HG03432 (cell line): ENCODE data around the gene SRL.
"Not testable (repeated sequence)": the region's sequence is repeated elsewhere in the genome, so short reads cannot be mapped to it uniquely, and the experiment has no call there.

Source experiments
- ATAC-seq: cut with Tn5 transposase; IDR thresholded peaks from one replicate; pipeline ENCODE4 v1.9.1; 2021; ENCODE audit warnings: mild to moderate bottlenecking, moderate library complexity; ENCODE audit not compliant: unreplicated experiment

SRL gene

DNA sequence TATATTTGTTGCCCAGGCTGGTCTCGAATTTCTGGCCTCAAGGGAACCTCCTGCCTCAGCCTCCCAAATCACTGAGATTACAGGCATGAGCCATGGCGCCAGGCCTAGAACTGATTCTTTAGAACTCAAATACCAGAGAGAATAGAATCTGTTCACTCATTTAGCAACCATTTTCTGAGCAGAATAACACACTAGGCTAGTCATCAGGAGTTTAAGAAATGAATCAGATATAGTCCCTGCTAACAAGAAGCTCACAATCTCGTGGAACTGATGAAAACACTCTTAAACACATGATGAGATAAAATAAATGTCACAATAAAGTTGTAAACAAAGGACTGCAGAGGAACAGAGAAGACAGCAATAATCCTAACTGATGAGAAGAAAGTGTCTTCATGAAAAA is 69.8 kb downstream of the SRL start:
- no peak for ATAC-seq

DNA sequence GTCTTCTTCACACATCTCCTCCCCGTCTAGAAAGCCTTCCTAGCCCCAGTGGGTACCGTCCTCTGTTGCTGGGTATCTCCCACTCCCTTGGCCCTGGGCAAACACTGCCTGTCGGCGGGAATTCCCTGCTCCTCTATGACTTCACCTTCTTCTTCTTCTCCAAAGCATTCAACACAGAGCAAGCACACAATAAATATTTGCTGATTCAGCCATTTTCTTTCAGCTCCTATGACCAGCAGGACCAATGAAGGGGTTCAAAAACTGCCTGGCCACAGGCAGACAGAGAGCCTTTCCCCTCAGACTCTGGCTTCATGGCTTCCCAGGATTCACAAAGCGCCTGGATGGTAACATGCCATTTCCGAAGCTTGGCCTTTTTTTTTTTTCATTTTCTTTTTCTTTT is 72.5 kb downstream of the SRL start:
- ATAC-seq: no peak

DNA sequence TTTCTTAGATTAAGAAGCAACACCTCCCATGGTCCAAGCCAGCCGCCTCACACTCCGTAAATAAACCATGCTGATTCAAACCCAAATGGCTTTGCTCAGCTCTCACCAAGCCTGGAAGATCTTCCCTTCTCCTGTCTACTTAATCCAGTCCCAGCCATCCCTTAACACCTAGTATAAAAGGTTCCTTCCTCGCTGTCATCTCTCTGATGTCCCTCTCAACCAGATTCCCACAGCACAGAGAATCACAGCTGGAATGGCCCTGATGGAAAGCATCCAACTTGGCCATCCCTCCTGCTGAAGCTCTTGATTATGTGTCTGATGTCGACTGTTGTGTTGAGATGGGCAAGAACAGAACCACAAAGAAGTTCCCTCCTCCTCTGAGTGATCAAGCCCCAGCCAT is 75.1 kb downstream of the SRL start:
- ATAC-seq: no peak

DNA sequence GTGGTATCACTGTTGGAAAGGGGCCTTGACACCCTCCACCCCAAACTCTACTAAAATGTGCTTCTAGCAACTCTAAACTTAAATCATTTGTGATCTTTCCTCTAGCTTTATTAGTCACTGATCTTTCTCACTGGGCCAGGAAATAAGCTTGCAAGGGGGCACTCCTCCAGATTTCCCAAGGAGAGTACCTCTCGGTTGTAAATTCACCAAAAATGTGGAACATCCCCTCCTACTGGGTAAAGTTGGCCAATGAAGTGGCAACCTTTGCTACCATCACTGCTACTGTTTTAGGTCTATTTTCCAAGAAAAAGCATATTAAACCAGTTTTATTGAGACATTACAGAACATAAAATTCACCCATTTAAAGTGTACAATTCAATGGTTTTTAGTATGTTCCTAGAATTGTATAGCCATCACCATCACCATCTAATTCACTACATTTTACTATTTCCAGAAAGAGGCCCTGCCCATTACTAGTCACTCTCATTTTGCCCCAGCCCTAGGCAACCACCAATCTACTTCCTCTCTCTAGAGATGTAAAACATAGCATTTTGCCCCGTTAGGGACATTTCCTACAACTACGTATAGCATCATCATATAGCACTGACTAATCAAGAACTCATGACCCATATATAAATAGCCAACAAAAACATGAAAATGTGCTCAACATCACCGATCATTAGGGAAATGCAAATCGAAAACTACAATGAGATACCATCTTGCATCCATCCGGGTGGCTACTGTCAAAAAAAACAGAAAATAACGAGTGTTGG is 81.0 kb downstream of the SRL start:
- ATAC-seq: no peak

DNA sequence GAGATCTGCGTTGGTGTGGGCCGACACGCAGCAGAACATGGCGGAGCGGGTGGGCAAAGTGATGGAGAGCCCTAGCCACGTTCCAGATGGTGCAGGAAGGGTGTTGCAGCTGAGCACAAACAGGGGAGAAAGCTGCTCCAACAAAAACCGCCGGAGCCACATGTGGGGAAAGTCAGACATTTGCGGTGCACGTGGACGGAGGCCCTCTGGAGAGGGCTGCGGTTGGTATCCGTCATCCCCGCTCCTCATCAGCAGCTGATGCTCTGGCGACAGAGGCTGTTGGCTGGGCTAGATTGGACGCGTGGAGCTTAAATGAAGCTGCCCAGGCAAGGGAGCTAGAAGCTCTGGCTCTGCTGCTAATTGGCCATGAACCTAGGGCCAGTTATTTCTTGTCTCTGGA is 82.2 kb downstream of the SRL start:
- ATAC-seq: no peak

DNA sequence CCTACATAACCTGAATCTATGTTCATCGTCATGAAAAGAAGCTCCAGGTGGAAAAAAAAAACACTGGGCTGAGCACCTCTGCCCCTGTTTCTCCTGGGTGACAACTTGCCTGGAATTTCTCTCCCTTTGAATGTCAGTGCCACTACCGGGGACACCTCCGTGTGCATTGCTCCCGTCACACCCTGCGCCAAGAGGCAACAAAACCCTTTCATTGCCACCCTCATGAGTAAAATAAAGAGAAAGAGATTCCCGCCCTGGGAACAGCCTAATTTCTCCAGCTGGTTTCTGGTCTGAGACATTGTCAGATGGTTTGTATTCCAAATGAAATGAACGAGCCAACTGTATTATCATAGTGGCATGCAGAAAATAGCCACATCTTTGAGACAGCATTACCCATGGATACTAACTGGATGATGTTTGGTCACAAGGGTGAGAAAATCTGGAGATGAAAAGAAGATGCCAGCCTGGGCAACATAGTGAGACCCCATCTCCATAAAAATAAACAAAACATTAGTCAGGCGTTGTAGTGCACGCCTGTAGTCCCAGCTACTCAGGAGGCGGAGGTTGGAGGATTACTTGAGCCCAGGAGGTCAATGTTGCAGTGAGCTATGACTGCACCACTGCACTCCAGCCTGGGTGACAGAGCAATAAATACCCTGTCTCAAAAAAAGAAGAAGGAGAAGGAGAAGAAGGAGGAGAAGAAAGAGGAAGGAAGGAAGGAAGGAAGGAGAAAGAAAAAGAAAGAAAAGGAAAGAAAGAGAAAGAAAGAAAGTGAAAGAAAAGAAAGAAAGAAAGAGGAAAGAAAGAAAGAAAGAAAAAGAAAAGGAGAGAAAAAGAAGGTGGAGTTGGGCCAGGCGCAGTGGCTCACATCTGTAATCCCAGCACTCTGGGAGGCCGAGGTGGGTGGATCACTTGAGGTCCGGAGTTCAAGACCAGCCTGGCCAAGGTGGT is 83.5 kb downstream of the SRL start:
- no peak for ATAC-seq

DNA sequence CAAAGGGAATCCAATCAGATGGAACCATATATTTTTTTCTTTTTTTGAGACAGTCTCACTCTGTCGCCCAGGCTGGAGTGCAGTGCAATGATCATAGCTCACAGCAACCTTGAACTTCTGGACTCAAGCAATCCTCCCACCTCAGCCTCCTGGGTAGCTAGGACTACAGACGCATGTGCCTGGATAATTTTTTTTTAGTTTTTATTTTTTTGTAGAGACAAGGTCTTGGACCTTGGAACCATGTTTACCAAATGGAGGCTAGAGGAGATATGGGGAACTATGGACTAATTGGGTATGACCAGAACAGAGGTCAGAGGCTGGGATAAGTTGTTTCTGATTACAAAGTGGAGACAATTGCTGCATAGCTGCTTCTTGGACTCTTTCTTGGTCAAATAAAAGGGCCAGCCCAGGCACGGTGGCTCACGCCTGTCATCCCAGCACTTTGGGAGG is 84.5 kb downstream of the SRL start:
- ATAC-seq: no peak

DNA sequence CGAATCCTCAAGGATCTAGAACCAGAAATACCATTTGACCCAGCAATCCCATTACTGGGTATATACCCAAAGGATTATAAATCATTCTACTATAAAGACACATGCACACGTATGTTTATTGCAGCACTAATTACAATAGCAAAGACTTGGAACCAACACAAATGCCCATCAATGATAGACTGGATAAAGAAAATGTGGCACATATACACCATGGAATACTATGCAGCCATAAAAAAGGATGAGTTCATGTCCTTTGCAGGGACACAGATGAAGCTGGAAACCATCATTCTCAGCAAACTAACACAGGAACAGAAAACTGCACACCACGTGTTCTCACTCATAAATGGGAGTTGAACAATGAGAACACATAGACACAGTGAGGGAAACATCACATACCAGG is 85.4 kb downstream of the SRL start:
- ATAC-seq: not testable (repeated sequence)

DNA sequence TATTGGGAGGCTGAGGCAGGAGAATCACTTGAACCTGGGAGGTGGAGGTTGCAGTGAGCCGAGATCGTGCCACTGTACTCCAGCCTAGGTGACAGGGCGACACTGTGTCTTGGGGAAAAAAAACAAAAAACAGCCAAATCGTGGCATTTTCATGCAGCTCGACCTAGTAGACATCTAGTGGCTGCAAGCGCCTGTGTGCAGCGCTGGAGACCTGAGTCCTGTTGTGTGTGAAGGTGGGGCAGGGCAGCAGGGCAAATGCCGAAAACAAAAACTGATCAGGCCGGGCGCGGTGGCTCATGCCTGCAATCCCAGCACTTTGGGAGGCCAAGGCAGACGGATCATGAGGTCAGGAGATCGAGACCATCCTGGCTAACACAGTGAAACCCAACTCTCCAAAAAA is 88.5 kb downstream of the SRL start:
- ATAC-seq: not testable (repeated sequence)

DNA sequence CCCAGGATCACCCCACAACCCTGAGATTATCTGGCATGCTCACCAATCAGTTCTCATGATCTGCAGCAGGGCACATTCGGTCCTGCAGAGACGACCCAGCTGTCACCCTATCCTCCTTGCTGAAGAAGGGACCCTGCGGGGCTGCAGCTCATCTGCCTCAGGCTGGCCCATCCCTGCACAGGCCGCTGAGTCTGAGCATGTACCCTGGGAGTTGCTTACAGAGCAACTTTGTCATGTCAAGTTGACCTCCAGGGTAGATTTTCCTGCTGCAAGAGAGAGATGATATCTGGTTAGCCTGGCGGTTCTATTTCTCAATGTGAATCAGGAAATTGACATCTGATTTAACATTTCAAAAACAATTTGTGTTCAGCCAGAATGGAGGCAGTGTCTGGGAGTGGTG is 89.6 kb downstream of the SRL start:
- no peak for ATAC-seq

DNA sequence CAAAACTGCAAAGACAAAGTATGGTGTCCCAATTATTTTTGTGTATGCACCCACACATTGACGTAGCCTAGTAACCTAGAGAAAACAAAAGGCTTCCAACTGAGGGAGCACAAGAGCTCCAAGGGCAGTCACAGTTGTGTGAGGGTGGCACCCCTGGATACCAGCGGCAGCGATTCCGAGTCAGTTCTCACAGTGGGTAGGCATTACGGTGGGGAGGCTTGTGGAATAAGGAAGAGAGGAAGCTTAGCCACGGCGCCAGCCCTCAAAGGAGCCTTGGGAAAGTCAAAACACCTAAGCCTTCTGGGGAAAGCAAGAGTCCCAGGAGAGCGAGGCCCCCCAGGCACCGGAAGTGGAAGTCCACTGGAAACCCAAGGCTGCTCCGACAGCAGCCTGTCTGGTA is 94.6 kb downstream of the SRL start:
- no peak for ATAC-seq

DNA sequence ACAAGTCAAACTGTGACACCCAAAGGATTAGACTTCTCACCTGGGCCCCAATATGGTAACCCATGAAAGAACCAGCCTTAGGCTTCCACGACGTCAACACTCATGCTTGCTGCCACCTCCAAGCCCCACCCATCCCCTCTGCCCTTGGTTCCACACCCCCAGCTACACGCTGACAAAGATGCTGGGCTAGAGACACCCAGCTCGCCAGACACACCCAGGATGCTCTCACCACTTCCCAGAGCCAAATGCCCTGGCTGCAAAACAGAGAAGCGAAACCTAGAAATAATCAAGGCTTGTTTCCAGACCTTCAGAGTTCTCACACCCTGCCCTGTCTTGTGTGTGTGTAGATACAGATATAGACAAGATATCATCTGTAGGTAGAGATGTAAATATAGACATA is 99.6 kb downstream of the SRL start:
- ATAC-seq: no peak

DNA sequence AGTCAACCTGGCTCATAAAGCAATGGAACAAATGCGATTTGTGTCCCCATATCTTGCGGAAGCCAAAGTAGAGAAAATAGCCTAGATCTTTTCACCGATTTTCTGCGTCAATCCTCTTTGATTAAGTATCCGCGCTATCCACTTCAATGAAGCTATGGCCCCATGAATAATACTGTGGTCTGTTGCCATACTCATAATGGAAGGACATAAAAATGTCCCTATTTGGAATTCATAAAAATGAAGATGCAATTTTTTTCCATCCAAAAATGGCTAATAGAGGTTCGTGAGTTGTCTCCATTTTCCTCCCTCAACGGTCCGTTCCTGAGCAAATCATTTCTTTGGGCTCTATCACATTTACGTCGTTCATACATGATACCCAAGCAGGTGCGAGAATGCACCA is 100.3 kb downstream of the SRL start:
- ATAC-seq: no peak

DNA sequence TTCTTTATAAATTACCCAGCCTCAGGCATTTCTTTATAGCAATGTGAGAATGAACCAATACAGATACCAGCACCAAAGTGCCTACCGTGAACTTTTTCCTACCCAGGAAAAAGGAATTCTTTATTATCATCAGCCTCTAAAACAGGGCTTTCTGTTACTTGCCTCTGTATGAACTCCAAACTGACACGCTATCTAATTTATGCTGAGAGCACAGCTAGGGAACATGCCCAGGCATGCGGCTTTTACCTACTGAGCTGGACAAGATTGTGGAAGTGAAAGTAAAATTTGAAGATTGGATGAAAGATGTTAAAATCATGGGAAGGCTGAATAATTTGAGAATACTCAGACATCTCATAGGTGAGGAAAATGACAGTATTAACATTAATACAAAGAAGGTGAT is 101.2 kb downstream of the SRL start:
- ATAC-seq: no peak

DNA sequence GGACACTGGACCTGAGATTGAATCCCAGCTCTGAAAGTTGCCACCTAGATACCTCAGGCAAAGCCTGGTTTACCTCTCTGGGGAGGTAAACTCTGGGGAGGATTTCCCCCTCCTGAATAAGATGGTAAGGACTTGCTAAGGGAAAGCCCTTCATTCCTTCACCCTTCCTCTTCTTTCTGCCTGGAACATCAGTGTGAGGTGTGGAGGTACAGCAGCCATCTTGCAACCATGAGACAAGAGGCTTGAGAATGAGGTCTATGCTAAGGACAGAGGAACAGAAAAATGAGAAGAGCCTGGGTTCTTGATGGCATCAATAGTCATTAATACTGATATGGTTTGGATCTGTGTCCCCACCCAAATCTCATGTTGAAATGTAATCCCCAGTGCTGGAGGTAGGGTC is 101.9 kb downstream of the SRL start:
- ATAC-seq: no peak
